GM06990 (cell line): Measurements from ENCODE around the gene HMCN2.

ENCODE experiments used
- DNase-seq: peaks from one replicate; pipeline ENCODE4 v3.0.0-alpha.2; 2011; ENCODE audit not compliant: insufficient read length; ENCODE audit errors: extremely low read depth
- H3K27me3 ChIP-seq: replicated peaks from 2 replicates; pipeline ENCODE4 v1.6.0; 2011; ENCODE audit warnings: low read length; ENCODE audit not compliant: control insufficient read depth, insufficient read depth
- H3K36me3 ChIP-seq: 2 replicates; pipeline ENCODE4 v1.5.1; 2011; ENCODE audit warnings: low read length; ENCODE audit not compliant: control insufficient read depth, insufficient read depth
- H3K4me3 ChIP-seq: replicated peaks from 2 replicates; pipeline ENCODE4 v1.5.1; 2011; ENCODE audit warnings: low read depth, mild to moderate bottlenecking, control low read depth, low read length
- TF ChIP-seq, protein P1 (sequence below): IDR thresholded peaks from 2 replicates; pipeline ENCODE4 v1.5.1; 2011; ENCODE audit warnings: low read length, control low read depth, mild to moderate bottlenecking, inconsistent platforms; ENCODE audit not compliant: insufficient read depth, poor library complexity, severe bottlenecking

The HMCN2 gene

DNA sequence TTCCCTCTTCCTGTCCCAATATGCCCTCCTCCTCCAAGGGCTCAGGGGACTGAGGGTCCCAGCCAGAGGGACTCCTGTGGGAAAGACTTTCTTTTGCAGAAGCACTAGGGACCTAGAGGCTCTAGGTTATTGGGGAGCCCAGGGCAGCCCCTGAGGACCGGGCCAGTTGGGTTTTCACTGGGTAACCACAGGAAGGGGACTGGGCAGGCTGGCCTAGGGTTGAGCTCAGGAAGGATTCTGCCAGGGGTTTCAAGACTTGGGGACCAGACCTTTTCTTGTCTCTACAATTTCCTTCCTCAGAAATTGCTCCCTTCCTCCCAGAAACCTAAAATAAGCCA is 24.4 kb upstream of the HMCN2 start:
- Histone ChIP-seq H3K36me3 (no peaks in the 10 kb centered on the region), H3K27me3 (no peaks in the 10 kb centered on the region), H3K4me3 (no peak overlapping the region)
- TF ChIP-seq, protein P1, sequence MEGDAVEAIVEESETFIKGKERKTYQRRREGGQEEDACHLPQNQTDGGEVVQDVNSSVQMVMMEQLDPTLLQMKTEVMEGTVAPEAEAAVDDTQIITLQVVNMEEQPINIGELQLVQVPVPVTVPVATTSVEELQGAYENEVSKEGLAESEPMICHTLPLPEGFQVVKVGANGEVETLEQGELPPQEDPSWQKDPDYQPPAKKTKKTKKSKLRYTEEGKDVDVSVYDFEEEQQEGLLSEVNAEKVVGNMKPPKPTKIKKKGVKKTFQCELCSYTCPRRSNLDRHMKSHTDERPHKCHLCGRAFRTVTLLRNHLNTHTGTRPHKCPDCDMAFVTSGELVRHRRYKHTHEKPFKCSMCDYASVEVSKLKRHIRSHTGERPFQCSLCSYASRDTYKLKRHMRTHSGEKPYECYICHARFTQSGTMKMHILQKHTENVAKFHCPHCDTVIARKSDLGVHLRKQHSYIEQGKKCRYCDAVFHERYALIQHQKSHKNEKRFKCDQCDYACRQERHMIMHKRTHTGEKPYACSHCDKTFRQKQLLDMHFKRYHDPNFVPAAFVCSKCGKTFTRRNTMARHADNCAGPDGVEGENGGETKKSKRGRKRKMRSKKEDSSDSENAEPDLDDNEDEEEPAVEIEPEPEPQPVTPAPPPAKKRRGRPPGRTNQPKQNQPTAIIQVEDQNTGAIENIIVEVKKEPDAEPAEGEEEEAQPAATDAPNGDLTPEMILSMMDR, result no peak
- DNase-seq, result no peak

- Histone ChIP-seq H3K4me3 (no peak overlapping the region), H3K27me3 (no peaks in the 10 kb centered on the region), H3K36me3 (no peaks in the 10 kb centered on the region)
- TF ChIP-seq, protein P1, result no peak
- no peak for DNase-seq
Measured at GRCh38 chr9:130242270-130243014, 23.1 kb upstream of the HMCN2 start.

DNA sequence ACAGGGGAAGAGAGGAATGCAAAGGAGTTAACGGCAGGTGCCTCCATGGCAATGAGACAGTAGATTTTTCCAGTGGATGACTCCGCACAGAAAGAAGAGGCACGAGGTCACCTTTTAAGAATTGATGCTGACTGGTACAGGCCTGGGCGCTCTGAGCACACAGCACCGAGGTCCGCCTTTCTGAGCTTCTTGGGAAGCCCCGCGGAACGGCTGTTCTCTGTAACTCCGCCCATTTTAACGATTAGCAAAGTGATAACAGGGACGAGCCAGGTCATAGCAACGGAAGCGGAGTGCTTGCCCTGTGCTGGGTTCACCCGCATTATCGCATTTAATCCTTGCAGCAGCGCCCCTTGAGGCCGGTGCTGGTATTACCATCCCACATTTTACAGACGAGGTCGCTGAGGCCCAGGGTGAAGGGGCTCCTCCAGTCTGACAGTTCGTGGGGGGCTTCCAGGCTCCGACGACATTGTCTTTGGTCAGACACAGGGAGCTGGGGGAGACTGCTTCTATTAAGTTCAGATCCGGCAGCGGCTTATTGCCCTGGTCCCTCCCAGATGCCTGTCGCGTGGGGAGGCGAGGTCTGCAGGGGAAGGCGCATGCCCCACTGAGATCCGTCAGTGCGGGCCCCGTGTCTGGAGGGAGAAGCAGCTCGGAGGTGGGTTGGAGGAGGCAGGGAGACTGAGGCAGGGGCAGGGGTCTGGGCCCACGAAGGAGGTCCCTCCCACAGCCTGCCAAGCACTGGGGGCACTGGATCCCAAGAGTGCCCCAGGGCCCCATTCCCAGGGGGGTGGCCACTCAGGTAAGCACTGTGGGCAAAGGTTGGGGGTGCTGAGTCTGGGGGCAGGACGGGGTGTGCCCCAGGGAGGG is 22.3 kb upstream of the HMCN2 start:
- Histone ChIP-seq H3K36me3 (no peaks in the 10 kb centered on the region), H3K27me3 (no peaks in the 10 kb centered on the region), H3K4me3 (no peak overlapping the region)
- DNase-seq, result peak; percentile 64
- TF ChIP-seq, protein P1, result peak; percentile 89

GRCh38 chr9:130243882-130244170 is 21.7 kb upstream of the HMCN2 start:
- TF ChIP-seq, protein P1, result no peak
- H3K27me3 ChIP-seq, result no peaks in the 10 kb centered on the region
- DNase-seq, result no peak
- H3K4me3 ChIP-seq, result no peak overlapping the region
- no peaks in the 10 kb centered on the region for H3K36me3 ChIP-seq

DNA sequence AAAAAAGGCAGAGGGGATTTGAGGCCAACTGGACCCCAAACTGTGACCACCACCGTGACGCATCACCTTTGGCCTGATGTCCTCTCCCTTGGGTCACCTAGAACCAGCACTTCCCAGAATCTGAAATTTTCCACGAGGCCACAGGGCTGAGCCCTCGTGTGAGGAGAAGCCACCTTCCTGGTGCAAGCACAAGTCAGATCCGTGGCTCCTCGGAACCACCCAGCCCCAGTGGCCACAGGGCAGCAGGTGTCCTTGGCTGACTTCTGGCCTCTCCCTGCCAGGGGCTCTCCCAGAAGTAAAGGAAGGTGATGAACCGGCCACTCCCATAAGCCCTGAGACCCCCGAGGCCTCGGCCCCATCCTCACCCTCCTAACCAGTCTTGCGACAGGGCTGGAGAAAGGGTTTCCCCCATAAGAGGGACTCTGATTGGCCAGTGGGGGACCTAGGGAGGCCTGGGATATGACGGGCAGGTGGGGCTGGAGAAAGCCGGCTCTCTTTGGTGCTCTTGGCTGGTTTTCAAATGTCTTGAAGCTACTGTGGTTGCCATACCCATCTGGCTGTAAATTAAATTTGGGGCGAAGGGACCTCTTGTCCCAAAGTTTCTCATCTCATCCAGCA is 20.9 kb upstream of the HMCN2 start:
- Histone ChIP-seq H3K36me3 (no peaks in the 10 kb centered on the region), H3K27me3 (no peaks in the 10 kb centered on the region), H3K4me3 (no peak overlapping the region)
- TF ChIP-seq, protein P1, result no peak
- DNase-seq, result no peak
